ENCODE data around the gene TRIM25. TPM values are rescaled to one million over a fixed set of nuclear protein-coding genes. Genes with fewer than 3 reads are reported as not detected.

TRIM25 gene
- total and polyA plus RNA-seq, 2 of the 8 experiments (the other 6 are each of a cell fraction or from before 2014, with no cell fraction given), result 16.6 to 38.9 TPM

GRCh38 chr17:56909742-56910508 lies 3.9 kb downstream of the TRIM25 start:
- H3K79me2 ChIP-seq (ENCODE audit: control insufficient read depth in 1 of 2, insufficient read depth in 2 of 2, low read length in 2 of 2), result peaks cover 0 to 9% of the 10 kb centered on the region in 2 experiments; a peak in 1 of 4 replicates

More at GRCh38 chr17:56909742-56910508, 3.9 kb downstream of the TRIM25 start:
- Histone ChIP-seq H3K9ac (replicated peaks in 1 of 4; ENCODE audit: extremely low read depth in 1 of 4, low read depth in 3 of 4, low read length in 3 of 4) (no peak overlapping the region; a peak in 1 of 7 replicates), H2BK12ac (ENCODE audit: low read depth, low read length) (no peak overlapping the region), H4K20me1 (replicated peaks in 1 of 2; ENCODE audit: control insufficient read depth in 1 of 2, insufficient read depth in 2 of 2, low read length in 2 of 2) (peaks cover 0 to 5% of the 10 kb centered on the region in 2 experiments), H2BK20ac (ENCODE audit: low read length) (no peak overlapping the region), H2BK15ac (ENCODE audit: low read length) (no peak overlapping the region), H3K36me3 (ENCODE audit: control insufficient read depth in 2 of 4, insufficient read depth in 4 of 4, low read length in 3 of 4) (peaks cover 2 to 33% (median 7%) of the 10 kb centered on the region in 4 experiments; a peak in 7 of 8 replicates), H3K23ac (ENCODE audit: insufficient read length) (no peak overlapping the region), H4K5ac (ENCODE audit: insufficient read length, low read depth, low read length) (no peak overlapping the region), H4K91ac (replicated peaks; ENCODE audit: insufficient read length, low read length) (no peak overlapping the region), H4K8ac (ENCODE audit: extremely low read depth, insufficient read depth, low read length) (no peak overlapping the region), H3K4ac (replicated peaks; ENCODE audit: insufficient read length, low read depth, low read length) (no peak overlapping the region), H3K27ac (ENCODE audit: low read depth, low read length) (no peak overlapping the region), H3K4me2 (ENCODE audit: insufficient read depth in 1 of 2, low read depth in 2 of 2, low read length in 2 of 2) (no peak overlapping the region), H3K79me1 (ENCODE audit: low read depth, low read length) (peaks cover 6% of the 10 kb centered on the region), H3K9me3 (ENCODE audit: insufficient read depth in 2 of 2, low read depth in 1 of 2, low read length in 1 of 2) (no peaks in the 10 kb centered on the region), H3K27me3 (replicated peaks in 1 of 4; ENCODE audit: control insufficient read depth in 3 of 4, extremely low read depth in 1 of 4, insufficient read depth in 3 of 4, low read length in 3 of 4) (peaks cover 0 to 18% (median 9%) of the 10 kb centered on the region in 4 experiments; a peak in 6 of 7 replicates), H2BK5ac (ENCODE audit: low read depth, low read length) (no peak overlapping the region), H3K4me3 (ENCODE audit: extremely low read depth in 1 of 4, insufficient read depth in 2 of 4, low read depth in 3 of 4, low read length in 4 of 4) (no peak overlapping the region), H2AK5ac (ENCODE audit: low read depth, low read length) (no peak overlapping the region), H3K23me2 (ENCODE audit: low read depth, low read length) (peaks cover 13% of the 10 kb centered on the region; the same call in 1 of the 2 replicates), H3K18ac (ENCODE audit: extremely low read depth, low read length) (no peak overlapping the region), H3K14ac (ENCODE audit: insufficient read length) (no peak overlapping the region), H2BK120ac (replicated peaks; ENCODE audit: low read depth, low read length) (no peak overlapping the region), H2AFZ (ENCODE audit: low read length) (no peak overlapping the region), H3K56ac (replicated peaks; ENCODE audit: insufficient read length, low read depth, low read length) (no peak overlapping the region), H3K4me1 (replicated peaks in 1 of 4; ENCODE audit: control insufficient read depth in 3 of 4, insufficient read depth in 4 of 4, low read length in 3 of 4) (peaks cover 3 to 9% (median 6%) of the 10 kb centered on the region in 4 experiments; a peak in 6 of 7 replicates)
- TF ChIP-seq RFX5 (IDR thresholded peaks at IDR 0.05; ENCODE audit: borderline replicate concordance, low read depth, low read length), result no peak
- TF ChIP-seq GABPA (IDR thresholded peaks at IDR 0.05; ENCODE audit: borderline replicate concordance, insufficient read depth, low read length), result no peak
- TF ChIP-seq MAFK (IDR thresholded peaks at IDR 0.05; ENCODE audit: low read depth, low read length), result no peak
- TF ChIP-seq EGR1 (IDR thresholded peaks at IDR 0.05; ENCODE audit: borderline replicate concordance, low read depth, low read length), result no peak
- TF ChIP-seq YY1 (IDR thresholded peaks at IDR 0.05; ENCODE audit: low read depth, low read length), result no peak
- no peak for TF ChIP-seq HDAC6 (IDR thresholded peaks at IDR 0.05; ENCODE audit: low read depth, low read length)
- no peak for TF ChIP-seq BRCA1 (IDR thresholded peaks at IDR 0.05; ENCODE audit: low read depth, low read length)
- TF ChIP-seq SUZ12 (IDR thresholded peaks at IDR 0.05; ENCODE audit: low read length), result no peak
- TF ChIP-seq CEBPB (IDR thresholded peaks at IDR 0.05; ENCODE audit: low read depth, low read length), result no peak
- CTCF ChIA-PET (ENCODE audit: partially characterized antibody), result interaction anchor here (0.6 to 3.1 kb wide), 6 partner anchors 10 to 176 kb away, joined by 3 to 11 read pairs (median 8); no protein-coding TSS in a partner anchor
- POLR2A ChIA-PET (ENCODE audit: partially characterized antibody), result interaction anchor here (1.0 to 1.1 kb wide), 2 partner anchors 13 to 24 kb away, joined by 3 read pairs; no protein-coding TSS in a partner anchor
- FAIRE-seq, result no peak
- no peak for DNase-seq (ENCODE audit: low read depth in 1 of 2, low spot score in 2 of 2)
- WGBS, 2 experiments (ENCODE audit: extremely low coverage in 1 of 2, insufficient coverage in 1 of 2, insufficient read length in 1 of 2, insufficient replicate concordance in 2 of 2, low coverage in 1 of 2, low lambda C conversion rate in 2 of 2, missing lambda C conversion rate in 1 of 2), result 87% methylated on average over 6 of the region's 6 CpGs; no CpG with 5 or more reads in 1 of the 2 experiments

Data from H1 (cell line).